GM23338 (cell line): ENCODE results near the gene CFAP47.

ENCODE experiments used
- CREB1 ChIP-seq: fragments of 250-450 bp; sonication (Bioruptor Pico); IDR thresholded peaks from 2 replicates; pipeline ENCODE4 v1.5.0; 2020; ENCODE audit warnings: low read depth, mild to moderate bottlenecking, moderate library complexity
- CTCF ChIP-seq, 2 experiments: fragments of 200-600 bp in 1 of 2; sonication (generic) in 1 of 2; conservative IDR thresholded peaks; 2 replicates each; pipeline versions ENCODE4 v1.5.1 to v1.6.1; 2016 to 2017; ENCODE audit warnings: antibody characterized with exemption in 2 of 2, low read depth in 2 of 2, mild to moderate bottlenecking in 2 of 2, moderate library complexity in 1 of 2
- EZH2 ChIP-seq: fragments of 200-600 bp; sonication (generic); IDR thresholded peaks from one replicate; pipeline ENCODE4 v1.8.0; 2017; ENCODE audit warnings: antibody characterized with exemption, mild to moderate bottlenecking, low read depth; ENCODE audit not compliant: unreplicated experiment
- EZH2phosphoT487 ChIP-seq: fragments of 200-600 bp; sonication (generic); IDR thresholded peaks from one replicate; pipeline ENCODE4 v1.8.1; 2018; ENCODE audit warnings: antibody characterized with exemption; ENCODE audit not compliant: unreplicated experiment
- JUNB ChIP-seq: IDR thresholded peaks from one replicate; pipeline ENCODE4 v1.6.1; 2016; ENCODE audit warnings: antibody characterized with exemption; ENCODE audit not compliant: unreplicated experiment
- NANOG ChIP-seq: IDR thresholded peaks from 2 replicates; pipeline ENCODE4 v1.6.1; 2016; ENCODE audit warnings: antibody characterized with exemption, borderline replicate concordance
- POLR2AphosphoS5 ChIP-seq: IDR thresholded peaks from 2 replicates; pipeline ENCODE4 v1.6.1; 2016; ENCODE audit warnings: antibody characterized with exemption, low read depth
- STAT1 ChIP-seq: IDR thresholded peaks from one replicate; pipeline ENCODE4 v1.6.1; 2016; ENCODE audit warnings: antibody characterized with exemption; ENCODE audit not compliant: unreplicated experiment
- ZNF331 ChIP-seq: fragments of 250-450 bp; sonication (Bioruptor Pico); IDR thresholded peaks from 2 replicates; pipeline ENCODE4 v1.5.0; 2020; ENCODE audit warnings: low read depth, mild to moderate bottlenecking, moderate library complexity
- TF ChIP-seq, protein P1 (sequence below): IDR thresholded peaks from 2 replicates; pipeline ENCODE4 v1.6.1; 2016; ENCODE audit warnings: antibody characterized with exemption
- TF ChIP-seq, protein P2 (sequence below): IDR thresholded peaks from one replicate; pipeline ENCODE4 v1.6.1; 2018; ENCODE audit warnings: antibody characterized with exemption; ENCODE audit not compliant: unreplicated experiment
- TF ChIP-seq, protein P3 (sequence below): fragments of 250-450 bp; sonication (Bioruptor Pico); IDR thresholded peaks from 2 replicates; pipeline ENCODE4 v1.5.0; 2020; ENCODE audit warnings: mild to moderate bottlenecking, moderate library complexity

DNA sequence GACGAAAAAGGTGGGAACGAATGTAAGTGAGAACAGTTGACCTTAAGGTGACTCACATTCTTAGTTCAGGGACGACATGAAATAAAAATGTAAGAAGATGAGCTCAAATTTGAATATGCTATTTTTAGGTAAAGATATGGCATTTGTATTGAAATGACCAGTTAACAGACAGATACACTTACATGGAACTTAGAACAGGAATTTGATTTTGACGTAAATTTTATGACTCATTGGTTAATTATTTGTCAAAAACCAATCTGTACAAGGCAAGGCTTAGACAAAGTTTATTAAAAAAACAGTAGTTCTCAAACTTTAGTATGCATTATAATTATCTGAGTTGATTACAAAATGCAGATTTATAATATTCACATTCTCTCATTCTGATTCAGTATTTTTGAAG is 469.4 kb downstream of the CFAP47 start:
- TF ChIP-seq, protein P1, sequence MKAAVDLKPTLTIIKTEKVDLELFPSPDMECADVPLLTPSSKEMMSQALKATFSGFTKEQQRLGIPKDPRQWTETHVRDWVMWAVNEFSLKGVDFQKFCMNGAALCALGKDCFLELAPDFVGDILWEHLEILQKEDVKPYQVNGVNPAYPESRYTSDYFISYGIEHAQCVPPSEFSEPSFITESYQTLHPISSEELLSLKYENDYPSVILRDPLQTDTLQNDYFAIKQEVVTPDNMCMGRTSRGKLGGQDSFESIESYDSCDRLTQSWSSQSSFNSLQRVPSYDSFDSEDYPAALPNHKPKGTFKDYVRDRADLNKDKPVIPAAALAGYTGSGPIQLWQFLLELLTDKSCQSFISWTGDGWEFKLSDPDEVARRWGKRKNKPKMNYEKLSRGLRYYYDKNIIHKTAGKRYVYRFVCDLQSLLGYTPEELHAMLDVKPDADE, result no peak
- TF ChIP-seq CTCF (conservative IDR thresholded peaks at IDR 0.05; ENCODE audit: low read depth in 2 of 2) (no peak), EZH2phosphoT487 (no peak), POLR2AphosphoS5 (no peak), EZH2 (no peak), STAT1 (no peak), CREB1 (CRISPR knock-in tag) (no peak), JUNB (no peak), ZNF331 (CRISPR knock-in tag) (no peak), NANOG (no peak)
- TF ChIP-seq, protein P2, sequence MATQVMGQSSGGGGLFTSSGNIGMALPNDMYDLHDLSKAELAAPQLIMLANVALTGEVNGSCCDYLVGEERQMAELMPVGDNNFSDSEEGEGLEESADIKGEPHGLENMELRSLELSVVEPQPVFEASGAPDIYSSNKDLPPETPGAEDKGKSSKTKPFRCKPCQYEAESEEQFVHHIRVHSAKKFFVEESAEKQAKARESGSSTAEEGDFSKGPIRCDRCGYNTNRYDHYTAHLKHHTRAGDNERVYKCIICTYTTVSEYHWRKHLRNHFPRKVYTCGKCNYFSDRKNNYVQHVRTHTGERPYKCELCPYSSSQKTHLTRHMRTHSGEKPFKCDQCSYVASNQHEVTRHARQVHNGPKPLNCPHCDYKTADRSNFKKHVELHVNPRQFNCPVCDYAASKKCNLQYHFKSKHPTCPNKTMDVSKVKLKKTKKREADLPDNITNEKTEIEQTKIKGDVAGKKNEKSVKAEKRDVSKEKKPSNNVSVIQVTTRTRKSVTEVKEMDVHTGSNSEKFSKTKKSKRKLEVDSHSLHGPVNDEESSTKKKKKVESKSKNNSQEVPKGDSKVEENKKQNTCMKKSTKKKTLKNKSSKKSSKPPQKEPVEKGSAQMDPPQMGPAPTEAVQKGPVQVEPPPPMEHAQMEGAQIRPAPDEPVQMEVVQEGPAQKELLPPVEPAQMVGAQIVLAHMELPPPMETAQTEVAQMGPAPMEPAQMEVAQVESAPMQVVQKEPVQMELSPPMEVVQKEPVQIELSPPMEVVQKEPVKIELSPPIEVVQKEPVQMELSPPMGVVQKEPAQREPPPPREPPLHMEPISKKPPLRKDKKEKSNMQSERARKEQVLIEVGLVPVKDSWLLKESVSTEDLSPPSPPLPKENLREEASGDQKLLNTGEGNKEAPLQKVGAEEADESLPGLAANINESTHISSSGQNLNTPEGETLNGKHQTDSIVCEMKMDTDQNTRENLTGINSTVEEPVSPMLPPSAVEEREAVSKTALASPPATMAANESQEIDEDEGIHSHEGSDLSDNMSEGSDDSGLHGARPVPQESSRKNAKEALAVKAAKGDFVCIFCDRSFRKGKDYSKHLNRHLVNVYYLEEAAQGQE, result no peak
- TF ChIP-seq, protein P3, sequence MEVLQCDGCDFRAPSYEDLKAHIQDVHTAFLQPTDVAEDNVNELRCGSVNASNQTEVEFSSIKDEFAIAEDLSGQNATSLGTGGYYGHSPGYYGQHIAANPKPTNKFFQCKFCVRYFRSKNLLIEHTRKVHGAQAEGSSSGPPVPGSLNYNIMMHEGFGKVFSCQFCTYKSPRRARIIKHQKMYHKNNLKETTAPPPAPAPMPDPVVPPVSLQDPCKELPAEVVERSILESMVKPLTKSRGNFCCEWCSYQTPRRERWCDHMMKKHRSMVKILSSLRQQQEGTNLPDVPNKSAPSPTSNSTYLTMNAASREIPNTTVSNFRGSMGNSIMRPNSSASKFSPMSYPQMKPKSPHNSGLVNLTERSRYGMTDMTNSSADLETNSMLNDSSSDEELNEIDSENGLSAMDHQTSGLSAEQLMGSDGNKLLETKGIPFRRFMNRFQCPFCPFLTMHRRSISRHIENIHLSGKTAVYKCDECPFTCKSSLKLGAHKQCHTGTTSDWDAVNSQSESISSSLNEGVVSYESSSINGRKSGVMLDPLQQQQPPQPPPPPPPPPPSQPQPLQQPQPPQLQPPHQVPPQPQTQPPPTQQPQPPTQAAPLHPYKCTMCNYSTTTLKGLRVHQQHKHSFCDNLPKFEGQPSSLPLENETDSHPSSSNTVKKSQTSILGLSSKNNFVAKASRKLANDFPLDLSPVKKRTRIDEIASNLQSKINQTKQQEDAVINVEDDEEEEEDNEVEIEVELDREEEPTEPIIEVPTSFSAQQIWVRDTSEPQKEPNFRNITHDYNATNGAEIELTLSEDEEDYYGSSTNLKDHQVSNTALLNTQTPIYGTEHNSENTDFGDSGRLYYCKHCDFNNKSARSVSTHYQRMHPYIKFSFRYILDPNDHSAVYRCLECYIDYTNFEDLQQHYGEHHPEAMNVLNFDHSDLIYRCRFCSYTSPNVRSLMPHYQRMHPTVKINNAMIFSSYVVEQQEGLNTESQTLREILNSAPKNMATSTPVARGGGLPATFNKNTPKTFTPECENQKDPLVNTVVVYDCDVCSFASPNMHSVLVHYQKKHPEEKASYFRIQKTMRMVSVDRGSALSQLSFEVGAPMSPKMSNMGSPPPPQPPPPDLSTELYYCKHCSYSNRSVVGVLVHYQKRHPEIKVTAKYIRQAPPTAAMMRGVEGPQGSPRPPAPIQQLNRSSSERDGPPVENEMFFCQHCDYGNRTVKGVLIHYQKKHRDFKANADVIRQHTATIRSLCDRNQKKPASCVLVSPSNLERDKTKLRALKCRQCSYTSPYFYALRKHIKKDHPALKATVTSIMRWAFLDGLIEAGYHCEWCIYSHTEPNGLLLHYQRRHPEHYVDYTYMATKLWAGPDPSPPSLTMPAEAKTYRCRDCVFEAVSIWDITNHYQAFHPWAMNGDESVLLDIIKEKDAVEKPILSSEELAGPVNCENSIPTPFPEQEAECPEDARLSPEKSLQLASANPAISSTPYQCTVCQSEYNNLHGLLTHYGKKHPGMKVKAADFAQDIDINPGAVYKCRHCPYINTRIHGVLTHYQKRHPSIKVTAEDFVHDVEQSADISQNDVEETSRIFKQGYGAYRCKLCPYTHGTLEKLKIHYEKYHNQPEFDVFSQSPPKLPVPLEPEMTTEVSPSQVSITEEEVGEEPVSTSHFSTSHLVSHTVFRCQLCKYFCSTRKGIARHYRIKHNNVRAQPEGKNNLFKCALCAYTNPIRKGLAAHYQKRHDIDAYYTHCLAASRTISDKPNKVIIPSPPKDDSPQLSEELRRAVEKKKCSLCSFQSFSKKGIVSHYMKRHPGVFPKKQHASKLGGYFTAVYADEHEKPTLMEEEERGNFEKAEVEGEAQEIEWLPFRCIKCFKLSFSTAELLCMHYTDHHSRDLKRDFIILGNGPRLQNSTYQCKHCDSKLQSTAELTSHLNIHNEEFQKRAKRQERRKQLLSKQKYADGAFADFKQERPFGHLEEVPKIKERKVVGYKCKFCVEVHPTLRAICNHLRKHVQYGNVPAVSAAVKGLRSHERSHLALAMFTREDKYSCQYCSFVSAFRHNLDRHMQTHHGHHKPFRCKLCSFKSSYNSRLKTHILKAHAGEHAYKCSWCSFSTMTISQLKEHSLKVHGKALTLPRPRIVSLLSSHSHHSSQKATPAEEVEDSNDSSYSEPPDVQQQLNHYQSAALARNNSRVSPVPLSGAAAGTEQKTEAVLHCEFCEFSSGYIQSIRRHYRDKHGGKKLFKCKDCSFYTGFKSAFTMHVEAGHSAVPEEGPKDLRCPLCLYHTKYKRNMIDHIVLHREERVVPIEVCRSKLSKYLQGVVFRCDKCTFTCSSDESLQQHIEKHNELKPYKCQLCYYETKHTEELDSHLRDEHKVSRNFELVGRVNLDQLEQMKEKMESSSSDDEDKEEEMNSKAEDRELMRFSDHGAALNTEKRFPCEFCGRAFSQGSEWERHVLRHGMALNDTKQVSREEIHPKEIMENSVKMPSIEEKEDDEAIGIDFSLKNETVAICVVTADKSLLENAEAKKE (CRISPR knock-in tag), result no peak
